Activated CD8-positive, alpha-beta memory T cell treated with anti-CD3 and anti-CD28 coated beads, Interleukin-2, amount 50 U/mL, for 1 hour (primary cell): ENCODE data around the gene PRR3.
A peak's percentile ranks its signal among the peaks of the same experiment; 100 is the strongest.

Source experiments
- DNase-seq: peaks from one replicate; pipeline ENCODE4 v3.0.0-alpha.2; 2020; ENCODE audit errors: extremely low read depth

PRR3 gene

GRCh38 chr6:30571762-30572082, 14.6 kb downstream of the PRR3 start:
- DNase-seq: no peak

- no peak for DNase-seq
These were observed 15.1 kb downstream of the PRR3 start for GRCh38 chr6:30572148-30572547.

GRCh38 chr6:30573113-30573512, 16.0 kb downstream of the PRR3 start:
- DNase-seq: no peak

GRCh38 chr6:30578051-30578450, 21.0 kb downstream of the PRR3 start:
- no peak for DNase-seq

- no peak for DNase-seq
These were observed 26.8 kb downstream of the PRR3 start for GRCh38 chr6:30583921-30584320.

GRCh38 chr6:30589754-30590358, 32.8 kb downstream of the PRR3 start:
- DNase-seq: no peak

GRCh38 chr6:30590509-30590908, 33.4 kb downstream of the PRR3 start:
- no peak for DNase-seq

- no peak for DNase-seq
These were observed 33.9 kb downstream of the PRR3 start for GRCh38 chr6:30591008-30591407.

- DNase-seq: no peak
These were observed 35.2 kb downstream of the PRR3 start for GRCh38 chr6:30592287-30592686.

GRCh38 chr6:30597315-30598144, 40.4 kb downstream of the PRR3 start:
- DNase-seq: peak; percentile 43

GRCh38 chr6:30598912-30599624, 42.0 kb downstream of the PRR3 start:
- no peak for DNase-seq

GRCh38 chr6:30599625-30600324, 42.7 kb downstream of the PRR3 start:
- DNase-seq: no peak

GRCh38 chr6:30600451-30600961, 43.4 kb downstream of the PRR3 start:
- DNase-seq: no peak

- no peak for DNase-seq
These were observed 44.3 kb downstream of the PRR3 start for GRCh38 chr6:30601436-30601814.

GRCh38 chr6:30601815-30602641, 44.9 kb downstream of the PRR3 start:
- DNase-seq: no peak

GRCh38 chr6:30603961-30604360, 46.9 kb downstream of the PRR3 start:
- DNase-seq: no peak

GRCh38 chr6:30610065-30610464, 53.0 kb downstream of the PRR3 start:
- no peak for DNase-seq

- DNase-seq: no peak
These were observed 54.2 kb downstream of the PRR3 start for GRCh38 chr6:30611150-30611855.

GRCh38 chr6:30611856-30612194, 54.7 kb downstream of the PRR3 start:
- DNase-seq: no peak

GRCh38 chr6:30612213-30612612, 55.1 kb downstream of the PRR3 start:
- no peak for DNase-seq
